Measurements from ENCODE around the gene GPR4.

Gene GPR4

DNA sequence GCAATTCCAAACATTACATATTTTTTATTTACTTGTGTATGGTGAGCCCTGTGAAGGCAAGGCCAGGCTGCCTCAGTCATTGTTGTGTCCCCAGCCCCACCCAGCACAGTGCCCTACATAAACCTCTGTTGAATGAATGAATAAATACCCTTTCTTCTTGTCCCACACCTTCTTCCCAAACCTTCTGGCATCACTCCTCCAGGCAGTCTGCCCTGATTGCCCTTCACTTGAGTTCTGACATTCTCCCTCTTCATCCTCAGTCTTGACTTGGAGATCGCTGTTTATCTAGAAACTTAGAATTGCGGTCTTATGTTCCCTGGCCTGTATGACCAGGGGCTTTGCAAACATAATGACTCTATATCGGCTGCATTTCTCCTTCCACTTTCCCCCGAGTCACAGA lies 12.2 kb downstream of the GPR4 start:
- no peak for DNase-seq (ENCODE audit: low read depth)

DNA sequence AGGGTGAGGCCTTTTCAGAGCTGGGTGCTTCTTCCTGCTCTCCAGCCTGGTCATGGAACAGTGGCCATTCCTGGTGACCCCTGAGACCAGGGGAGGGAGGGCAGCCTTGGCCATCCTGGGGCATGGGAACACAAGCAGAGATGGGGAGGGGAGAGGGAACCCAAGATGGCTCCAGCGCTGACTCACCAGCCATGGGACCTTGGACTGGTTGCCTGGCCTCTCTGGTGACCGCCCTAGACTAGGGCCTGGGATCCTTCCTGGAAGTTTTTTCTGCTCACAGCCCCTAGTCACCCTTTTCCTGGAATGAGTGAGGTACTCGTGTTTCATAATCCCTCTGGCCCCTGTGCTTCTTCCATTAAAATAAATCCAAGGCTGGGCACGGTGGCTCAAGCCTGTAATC lies 14.1 kb downstream of the GPR4 start:
- DNase-seq (ENCODE audit: low read depth), result no peak

DNA sequence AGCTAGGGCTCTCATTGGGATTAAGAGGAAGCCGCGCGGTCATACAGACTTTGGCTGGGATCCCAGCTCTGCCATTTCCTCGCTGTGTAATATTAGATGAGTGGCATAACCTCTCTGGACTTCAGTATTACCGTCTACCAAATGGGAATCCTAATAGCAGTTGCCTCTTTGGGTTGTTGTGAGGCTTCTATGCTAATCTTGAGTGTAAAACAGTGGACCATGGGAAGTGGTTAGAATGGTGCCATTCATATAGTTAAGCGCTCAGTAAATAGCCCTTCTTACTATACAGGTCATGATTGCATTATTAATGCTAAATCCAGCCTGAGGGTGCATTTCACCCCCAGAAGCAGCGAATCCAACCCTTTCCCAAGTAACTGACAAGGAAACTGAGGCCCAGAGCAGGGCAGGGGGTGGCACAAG lies 16.8 kb downstream of the GPR4 start:
- DNase-seq (ENCODE audit: low read depth), result no peak

DNA sequence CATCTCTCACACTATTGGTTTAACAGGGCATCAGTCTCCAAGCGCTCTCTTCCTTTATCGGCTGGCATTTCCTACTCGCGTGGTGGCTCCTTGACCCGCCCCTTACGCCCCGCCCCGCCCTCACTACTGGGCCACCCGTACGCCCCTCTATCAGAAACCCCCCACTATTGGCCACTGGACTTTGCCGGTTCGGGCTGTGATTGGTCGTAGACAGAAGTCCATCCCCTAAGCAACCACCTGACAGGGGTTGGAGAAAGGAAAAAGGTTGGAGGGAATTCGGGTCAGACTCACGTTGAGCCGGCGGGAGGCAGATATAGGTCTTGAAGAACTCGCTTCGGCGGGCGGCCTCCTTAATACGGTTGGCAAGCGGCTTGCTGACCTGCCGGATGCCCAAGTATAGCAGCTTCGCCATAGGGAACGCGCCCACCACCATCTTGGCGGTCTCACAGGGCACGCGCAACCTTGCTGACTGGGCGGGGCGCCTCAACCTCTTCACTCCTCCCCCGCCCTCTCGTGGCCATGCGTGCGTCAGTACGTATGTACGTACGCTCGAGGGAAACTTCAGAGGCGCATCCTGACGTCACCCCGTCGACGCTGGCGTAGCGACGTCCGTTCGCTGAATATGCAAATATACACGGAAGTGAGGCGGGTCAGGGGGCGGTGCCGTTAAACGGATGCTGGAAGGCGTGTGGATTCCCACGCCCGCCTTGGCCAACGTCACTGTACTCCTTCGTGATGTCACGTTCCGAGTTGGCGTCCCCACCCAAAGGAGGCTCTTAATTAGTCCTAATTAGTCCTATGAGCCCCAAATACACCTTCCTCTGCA lies 17.5 kb downstream of the GPR4 start, which contains the start of gene OPA3:
TSS of gene OPA3 (minus strand) at position 471 of the 826 bp plus-strand sequence. CDS start at position 433, 38 bp downstream.
- peak; percentile 100 for DNase-seq (ENCODE audit: low read depth)

DNA sequence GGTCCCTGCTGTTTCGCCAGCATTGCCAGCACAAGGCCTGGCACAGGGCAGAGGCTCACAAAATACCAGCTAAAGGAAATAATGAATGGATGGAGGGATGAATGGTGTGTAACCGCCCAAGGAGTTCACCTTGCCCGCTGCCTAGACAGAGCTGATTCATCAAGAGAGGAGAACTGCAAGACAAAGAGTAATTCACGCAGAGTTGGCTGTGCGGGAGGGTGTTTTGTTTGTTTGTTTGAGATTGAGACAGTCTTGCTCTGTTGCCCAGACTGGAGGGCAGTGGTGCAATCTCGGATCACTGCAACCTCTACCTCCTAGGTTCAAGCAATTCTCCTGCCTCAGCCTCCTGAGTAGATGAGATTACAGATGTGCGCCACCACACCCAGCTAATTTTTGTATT lies 20.4 kb downstream of the GPR4 start:
- DNase-seq (ENCODE audit: low read depth), result no peak

DNA sequence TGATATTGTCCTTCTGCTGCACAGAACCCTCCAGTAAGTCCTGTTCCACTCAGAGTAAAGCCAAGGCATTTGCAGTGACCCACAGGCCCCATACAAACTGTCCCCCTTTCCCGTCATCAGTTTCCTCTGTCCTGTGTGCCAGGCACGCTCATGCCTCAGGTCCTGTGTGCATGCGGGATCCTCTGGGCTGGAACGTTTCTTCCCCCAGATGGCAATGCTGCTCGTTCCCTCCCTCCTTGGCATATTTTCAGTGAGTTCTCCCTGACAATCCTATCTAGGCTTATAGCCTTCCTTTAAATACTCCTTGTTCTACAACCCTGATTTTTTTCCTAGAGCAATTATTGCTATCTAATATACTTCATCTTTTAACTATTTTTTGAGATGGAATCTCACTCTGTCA lies 23.2 kb downstream of the GPR4 start:
- DNase-seq (ENCODE audit: low read depth), result no peak

DNA sequence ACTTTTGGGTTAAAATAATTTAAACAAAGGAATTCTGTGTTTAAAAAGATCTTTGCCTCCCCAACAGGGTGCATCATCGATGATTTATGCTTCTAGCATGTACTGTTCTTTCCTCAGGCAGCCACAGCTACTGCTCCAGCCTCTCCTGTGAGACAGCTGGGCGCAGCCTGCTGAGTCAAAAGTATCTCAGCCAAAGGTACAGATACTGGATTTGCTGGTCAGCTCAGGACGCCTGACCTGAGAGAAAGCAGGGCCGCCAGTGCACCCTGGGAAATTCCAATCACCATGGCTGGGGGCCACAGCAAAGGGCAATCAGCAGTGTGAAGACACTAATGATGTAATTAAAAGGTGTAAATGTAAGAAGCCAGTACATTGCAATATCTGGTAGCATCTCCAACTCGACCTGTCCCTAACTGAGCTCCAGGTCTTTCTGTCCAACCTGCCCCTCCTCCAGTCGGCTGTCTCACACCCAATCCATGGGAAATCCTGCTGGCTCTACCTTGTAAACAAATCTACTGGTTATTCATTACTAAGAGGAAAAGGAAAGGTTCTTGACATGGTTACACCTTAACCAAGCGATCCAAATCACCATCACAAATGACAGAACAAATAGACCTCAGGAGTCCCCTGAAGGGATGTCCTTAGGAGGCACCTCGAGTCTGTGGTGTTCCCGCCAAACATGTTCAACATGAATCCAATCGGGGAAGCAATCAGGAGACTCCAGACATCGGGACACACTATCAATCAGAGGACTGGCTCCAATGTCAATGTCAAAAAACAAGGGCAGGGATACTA lies 24.7 kb downstream of the GPR4 start:
- DNase-seq (ENCODE audit: low read depth), result peak; percentile 81

DNA sequence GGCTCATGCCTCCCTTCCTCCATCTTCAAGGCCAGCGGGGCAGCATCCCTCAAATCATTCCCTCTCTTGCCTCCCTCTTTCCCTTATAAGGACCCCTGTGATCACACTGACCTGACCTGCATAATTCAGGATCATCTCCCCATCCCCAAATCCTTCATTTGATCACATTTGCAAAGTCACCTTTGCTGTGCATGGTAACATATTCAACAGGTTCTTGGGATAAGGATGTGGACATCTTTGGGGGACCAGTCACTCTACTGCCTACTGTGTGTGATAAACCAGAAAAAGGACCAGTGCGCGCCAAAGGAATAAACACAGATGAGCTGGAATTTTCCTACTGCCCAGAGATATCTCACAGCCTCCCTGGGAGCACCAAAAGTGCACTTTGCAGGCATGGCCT lies 25.3 kb downstream of the GPR4 start:
- DNase-seq (ENCODE audit: low read depth), result no peak

DNA sequence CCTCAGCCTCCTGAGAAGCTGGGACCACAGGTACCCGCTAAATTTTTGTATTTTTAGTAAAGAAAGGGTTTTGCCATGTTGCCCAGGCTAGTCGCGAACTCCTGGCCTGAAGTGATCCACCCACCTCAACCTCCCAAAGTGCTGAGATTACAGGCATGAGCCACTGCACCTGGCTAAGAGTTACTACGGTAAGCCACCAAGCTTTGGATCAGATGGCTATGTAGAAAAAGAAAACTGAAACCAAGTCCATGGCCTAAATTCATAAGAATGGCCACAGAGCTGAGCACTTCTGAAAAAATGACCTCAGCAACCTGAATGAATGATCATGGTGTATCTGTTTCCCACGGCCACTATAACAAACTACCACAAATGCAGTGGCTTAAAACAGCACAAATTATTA lies 26.8 kb downstream of the GPR4 start:
- DNase-seq (ENCODE audit: low read depth), result no peak

DNA sequence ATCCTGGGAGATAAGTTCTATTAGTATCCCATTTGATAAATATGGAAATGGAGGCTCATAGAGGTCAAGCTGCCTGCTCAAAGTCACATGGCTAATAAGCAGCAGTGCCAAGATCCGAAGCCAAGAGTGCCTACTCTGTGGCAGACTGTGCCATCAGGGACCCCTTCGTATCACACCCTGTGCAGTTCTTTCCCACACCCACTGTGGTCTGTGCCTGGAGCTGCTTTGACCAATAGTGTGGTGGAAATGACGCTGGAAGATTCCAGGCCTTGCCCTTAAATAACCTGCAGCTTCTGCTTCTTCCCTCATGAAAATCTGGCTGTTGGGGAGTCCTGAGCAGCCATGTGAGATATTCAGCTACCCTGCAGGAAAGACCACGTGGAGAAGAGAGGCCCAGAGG lies 27.5 kb downstream of the GPR4 start:
- no peak for DNase-seq (ENCODE audit: low read depth)

DNA sequence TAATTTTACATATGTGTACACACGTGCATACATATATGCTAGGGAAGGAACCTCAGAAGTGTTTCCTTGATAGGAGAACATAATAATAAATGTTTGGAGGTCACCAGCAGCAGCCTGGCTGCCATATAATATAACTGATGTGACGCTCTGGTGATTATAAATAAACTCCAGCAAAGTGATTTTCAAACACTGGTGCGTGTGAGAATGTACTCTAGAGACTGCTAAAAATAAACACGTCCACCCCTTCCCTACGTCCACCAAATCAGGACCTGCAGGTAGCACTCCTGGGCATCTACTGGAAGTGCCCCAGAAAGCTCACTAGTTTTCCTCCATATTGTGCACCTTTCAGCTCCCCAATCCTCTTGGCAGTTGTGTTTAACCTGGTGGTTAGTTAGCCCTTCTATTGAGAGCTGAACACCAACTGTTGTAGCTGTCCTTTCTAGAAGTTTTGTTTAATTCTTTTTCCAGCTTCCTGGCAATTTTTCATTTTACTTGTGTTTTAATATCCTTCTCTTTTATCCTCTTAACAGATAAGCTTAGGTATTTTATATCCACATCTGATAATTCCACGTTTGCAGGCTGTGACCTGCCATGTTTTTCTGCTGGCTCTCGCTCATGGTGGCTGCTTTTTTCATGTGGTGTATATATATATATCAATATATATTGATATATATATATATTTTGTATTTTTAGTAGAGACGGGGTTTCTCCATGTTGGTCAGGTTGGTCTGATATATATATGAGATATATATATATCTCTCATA lies 30.4 kb downstream of the GPR4 start:
- DNase-seq (ENCODE audit: low read depth), result no peak

DNA sequence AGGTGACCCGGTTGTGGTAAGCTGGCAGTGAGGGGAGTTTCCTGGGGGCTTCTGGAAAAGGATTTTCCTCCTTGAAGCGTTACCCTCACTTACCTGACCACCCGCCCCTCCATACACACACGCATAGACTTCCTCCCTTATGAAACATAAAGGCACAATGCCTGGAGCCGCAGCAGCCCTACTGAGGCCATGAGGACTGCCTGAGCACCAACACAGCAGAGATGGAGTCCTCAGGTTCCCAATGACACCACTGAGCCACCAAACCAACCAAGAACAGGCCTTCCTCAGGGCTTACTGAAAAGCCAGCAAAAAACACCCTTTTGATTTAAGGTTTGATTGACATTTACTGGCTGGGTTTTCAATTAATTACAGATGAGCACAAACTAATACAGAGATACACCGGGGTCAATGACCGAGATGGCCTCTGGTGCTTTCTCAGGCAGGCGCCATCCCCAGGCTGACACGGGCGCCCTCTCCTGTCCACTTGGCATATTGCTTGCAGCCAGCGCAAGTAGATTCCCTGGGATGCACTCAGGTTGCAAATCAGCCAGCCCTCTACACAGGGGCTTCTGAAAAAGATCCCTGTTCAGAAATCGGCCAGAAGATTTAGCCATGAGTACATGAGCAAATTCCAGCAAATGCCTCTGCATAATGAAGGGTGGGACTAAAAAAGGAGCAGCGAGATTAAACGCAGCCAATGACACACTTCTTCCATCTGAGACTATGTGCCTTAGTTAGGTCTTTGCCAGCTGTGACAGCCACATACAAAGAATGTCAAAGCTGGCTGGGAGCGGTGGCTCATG lies 32.2 kb downstream of the GPR4 start:
- no peak for DNase-seq (ENCODE audit: low read depth)

DNA sequence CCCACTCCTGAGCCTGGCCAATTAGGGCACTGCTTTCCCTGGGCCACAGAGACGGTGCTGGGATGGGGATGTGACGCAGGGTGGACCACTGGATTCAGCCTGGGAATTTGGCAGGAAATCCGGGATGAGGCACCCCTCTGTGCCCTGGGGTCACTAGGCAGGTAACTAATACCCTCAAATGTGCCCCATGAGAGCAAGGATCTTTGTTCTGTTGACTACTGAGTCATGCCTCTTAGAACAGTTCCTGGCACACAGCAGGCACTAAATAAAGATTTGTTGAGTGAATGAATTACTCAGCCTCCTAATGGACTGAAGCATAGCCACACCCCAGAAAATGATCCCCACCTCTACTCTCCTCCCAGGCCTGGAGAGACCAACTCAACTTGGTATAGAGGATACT lies 33.3 kb downstream of the GPR4 start:
- no peak for DNase-seq (ENCODE audit: low read depth)

DNA sequence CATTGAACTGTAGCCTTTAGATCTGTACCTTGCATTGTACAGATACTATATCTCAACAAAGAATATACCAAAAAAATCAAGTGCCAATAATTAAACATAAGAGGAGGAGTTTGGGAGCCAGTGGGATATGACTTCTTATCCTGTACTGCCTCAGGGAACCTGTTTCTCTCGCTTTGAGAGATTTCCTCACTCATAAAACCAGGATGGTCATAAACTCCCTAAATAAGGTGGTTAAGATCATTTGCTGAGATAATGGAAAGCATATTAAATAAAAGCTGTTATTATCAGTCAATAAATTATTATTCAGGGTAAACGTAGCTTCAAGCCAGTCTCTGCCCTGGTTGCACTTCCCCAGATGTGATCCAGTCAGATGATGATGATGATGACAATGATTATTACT lies 34.4 kb downstream of the GPR4 start:
- no peak for DNase-seq (ENCODE audit: low read depth)

DNA sequence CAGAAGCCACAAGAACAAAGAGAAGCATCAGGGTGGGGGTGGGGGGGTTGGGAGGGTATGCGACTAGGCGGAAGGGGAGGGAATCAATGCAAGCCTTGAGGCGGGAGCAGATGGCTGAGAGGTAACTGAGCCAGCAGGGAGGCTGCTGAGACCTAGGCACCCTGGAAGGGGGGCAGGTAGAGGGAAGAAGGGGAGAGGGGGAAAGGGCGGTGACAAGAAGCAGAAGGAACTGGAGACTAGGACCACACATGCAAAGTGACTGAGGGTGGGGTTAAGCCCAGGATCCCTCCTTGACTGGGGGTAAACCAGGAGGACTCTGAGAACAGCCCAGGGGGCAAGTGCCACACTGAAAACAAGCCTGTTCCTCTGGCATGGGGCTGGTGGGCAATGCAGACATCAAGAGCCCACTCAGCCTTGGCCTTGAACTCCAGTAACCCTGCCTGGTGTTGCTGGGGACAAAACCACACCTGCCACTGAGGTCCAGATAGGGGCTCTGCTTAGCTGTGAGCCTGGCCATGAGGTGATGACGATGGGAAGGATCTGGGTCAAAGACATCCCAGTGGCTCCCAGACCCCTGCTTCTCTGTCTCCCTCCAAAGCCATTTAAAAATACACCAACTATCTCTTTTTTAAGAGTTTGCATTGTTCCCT lies 37.8 kb downstream of the GPR4 start:
- DNase-seq (ENCODE audit: low read depth), result no peak

DNA sequence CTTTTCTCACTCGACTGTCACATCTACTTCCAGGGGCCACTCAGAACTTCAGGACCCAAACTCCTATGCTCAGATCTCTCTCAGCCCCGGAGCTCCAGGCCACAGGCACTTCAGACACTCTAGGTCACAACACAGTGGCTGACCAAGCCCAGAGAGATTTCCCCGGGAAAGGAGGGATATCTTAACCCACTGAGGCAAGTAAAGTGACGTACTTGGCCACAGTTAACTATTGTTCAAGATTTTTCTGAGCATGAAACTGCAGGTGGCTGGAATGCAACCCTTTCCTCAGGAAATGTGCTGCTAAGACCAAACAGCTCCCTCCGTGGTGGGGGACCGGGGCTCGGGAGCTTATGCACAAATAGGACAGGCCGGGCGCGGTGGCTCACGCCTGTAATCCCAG lies 41.3 kb downstream of the GPR4 start:
- no peak for DNase-seq (ENCODE audit: low read depth)

DNA sequence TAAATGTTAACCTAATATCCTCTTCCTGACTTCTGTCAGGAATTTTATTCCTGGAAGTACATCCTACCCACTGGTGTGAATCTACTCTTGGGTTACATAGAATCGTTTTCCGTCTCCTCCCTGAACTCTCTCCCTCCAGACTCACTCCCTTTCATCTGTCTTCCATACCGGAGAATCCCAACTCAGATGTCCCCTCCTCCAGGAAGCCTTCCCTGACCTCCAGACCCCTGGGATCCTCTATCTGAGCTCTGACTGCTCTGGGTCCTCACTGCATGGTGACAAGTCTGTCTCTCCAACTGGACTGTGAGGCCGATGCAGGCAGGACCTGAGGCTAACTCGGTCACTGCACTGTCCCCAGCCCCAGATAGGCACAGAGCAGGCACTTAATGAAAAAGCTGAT lies 42.0 kb downstream of the GPR4 start:
- no peak for DNase-seq (ENCODE audit: low read depth)

DNA sequence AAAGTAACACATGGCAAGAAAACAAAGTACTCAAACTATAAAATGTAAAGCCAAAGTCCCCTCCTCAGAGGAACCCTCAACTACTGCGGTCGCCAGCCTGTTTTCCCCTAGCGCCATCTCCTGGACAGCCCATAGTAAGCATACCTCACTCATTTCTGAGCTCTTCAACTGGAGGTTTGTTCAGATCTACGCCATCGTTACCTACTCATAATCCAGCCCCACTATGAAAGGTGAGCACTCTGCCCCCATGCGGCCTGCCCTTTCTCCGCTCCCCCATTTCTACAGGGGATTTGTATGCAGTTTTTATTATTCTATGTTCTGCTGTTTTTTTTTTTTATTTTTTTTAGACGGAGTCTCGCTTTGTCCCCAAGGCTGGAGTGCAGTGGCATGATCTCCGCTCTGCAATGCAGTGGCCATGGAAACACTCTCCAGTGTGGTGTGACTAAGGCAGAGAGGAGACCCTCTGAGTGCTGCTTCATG lies 43.6 kb downstream of the GPR4 start:
- DNase-seq (ENCODE audit: low read depth), result no peak

DNA sequence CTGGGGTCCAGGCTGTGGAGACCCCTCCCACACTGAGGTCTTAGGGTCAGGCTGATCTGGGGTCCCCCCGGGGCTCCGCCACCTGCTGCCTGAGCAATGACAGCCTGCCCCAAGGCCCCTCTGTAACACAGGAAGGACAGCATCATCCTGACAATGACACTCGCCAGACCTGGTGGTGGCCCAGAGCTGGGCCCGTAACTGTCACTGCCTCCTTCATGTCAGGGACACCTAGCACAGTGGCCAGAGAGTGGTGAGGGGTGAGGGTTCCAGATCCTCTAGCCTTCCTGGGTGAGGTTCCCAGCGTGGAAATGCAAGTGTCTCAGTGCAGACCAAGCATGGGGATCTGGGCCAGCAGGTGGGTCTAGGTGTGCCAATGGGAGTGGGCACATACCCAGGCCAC lies 45.2 kb downstream of the GPR4 start:
- DNase-seq (ENCODE audit: low read depth), result no peak

DNA sequence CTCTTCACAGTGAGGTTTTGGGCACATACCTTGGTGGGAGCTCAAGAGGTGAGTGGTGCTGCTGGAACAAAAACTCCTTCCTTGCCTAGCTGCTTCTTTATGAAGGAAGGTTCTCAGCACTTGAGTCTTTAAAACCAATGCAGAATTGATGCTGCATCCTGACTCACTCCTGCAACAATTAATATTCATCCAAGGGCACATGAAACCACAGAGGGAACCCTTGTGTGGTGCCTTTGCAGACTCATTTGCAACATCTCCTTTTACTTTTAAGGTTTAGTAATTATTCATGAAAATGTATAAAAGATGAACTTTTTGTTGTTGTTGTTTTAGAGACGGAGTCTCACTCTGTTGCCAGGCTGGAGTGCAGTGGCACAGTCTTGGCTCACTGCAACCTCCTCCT lies 47.5 kb downstream of the GPR4 start:
- DNase-seq (ENCODE audit: low read depth), result no peak

DNA sequence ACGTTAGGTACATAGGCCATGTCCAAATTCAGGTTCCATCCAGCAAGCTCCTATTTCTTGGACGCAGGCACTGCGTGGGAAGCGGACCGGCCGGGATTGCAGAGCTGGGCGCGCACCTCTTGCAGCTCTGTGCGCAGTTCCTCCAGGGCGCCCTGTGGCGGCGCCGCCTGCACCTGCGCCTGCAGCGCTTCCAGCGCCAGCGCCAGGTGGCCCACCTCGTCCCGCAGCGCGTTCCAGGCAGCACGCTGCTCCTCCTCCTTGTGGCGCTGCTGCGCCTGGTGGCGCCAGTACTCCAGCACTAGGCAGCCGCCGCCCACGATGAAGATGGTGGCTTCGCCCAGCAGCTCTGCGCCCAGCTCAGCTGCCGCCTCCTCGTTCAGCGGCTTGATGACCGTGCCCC lies 48.5 kb downstream of the GPR4 start:
- DNase-seq (ENCODE audit: low read depth), result no peak
